BJ (cell line): ENCODE data around the gene SECISBP2L. TPM values are rescaled to one million over a fixed set of nuclear protein-coding genes. Genes with fewer than 3 reads are reported as not detected.

Experiments
- CTCF ChIA-PET: fragments of 350-600 bp; formaldehyde crosslinking; extraction: SDS; loops from one replicate; lab custom pipeline; 2021; ENCODE audit warnings: antibody characterized with exemption, inconsistent platforms; lab: Yijun Ruan, JAX
- POLR2A ChIA-PET: fragments of 300-600 bp; sonication (Branson Sonifier 250); formaldehyde crosslinking; extraction: SDS; loops from one replicate; lab custom pipeline; 2021; ENCODE audit warnings: antibody characterized with exemption; lab: Charles Lee
- DNase-seq: peaks from one replicate; pipeline ENCODE4 v3.0.0-alpha.2; 2011; ENCODE audit warnings: low read depth
- H3K27me3 ChIP-seq: 2 replicates; pipeline ENCODE4 v1.6.0; 2011; ENCODE audit warnings: low read length; ENCODE audit not compliant: control insufficient read depth, insufficient read depth
- H3K36me3 ChIP-seq: 2 replicates; pipeline ENCODE4 v1.5.1; 2011; ENCODE audit warnings: low read length; ENCODE audit not compliant: control insufficient read depth, insufficient read depth
- H3K4me3 ChIP-seq: 2 replicates; pipeline ENCODE4 v1.5.1; 2011; ENCODE audit warnings: low read depth, mild to moderate bottlenecking, control low read depth, low read length
- CTCF ChIP-seq: IDR thresholded peaks from 2 replicates; pipeline ENCODE4 v1.5.1; 2011; ENCODE audit warnings: low read depth, mild to moderate bottlenecking, control low read depth, inconsistent platforms, low read length, moderate library complexity; ENCODE audit not compliant: insufficient read depth
- polyA plus RNA-seq: library from polyadenylated mRNA; depleted of rRNA; stranded (reverse); fragments of >200 nt; gene quantifications from 2 replicates; pipeline ENCODE4 v1.2.3, GENCODE V29; 2011

Gene SECISBP2L
- polyA plus RNA-seq, 1 experiment: 23.8 TPM

DNA sequence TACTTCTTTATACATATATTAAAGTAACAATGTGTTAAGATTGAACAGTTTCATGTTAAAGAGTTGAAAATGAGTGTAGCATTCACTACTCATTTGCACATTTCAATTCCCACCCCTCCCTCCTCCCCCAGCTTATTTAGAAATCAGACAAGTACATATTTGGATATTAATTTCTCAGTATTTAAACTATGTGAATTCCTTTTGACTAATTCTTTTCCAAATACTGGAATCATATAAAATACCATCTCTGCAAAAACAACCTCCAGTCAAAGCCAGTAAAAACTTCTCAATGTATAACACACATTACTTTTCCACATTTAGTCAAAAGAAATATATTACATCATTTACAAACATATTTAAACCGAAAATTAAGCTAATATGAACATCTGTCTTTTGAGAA lies 57.1 kb downstream of the SECISBP2L start:
- Histone ChIP-seq H3K4me3 (no peak overlapping the region), H3K27me3 (no peaks in the 10 kb centered on the region), H3K36me3 (peaks cover 2% of the 10 kb centered on the region)
- CTCF ChIA-PET: interaction anchor here (0.8 kb wide), 1 partner anchor 13 kb away, joined by 3 read pairs; no protein-coding TSS in a partner anchor
- DNase-seq: no peak
- no peak for TF ChIP-seq CTCF
- POLR2A ChIA-PET: interaction anchor here (0.6 kb wide), 2 partner anchors 57 to 422 kb away, joined by 3 read pairs; partner anchors contain the start of gene SECISBP2L

- ChIA-PET POLR2A (interaction anchor here (0.7 kb wide), 2 partner anchors 98 to 528 kb away, joined by 3 to 4 read pairs; no protein-coding TSS in a partner anchor), CTCF (interaction anchor here (0.6 to 3.8 kb wide), 3 partner anchors 11 to 126 kb away, joined by 3 to 21 read pairs (median 3); no protein-coding TSS in a partner anchor)
- DNase-seq: no peak
- Histone ChIP-seq H3K4me3 (no peak overlapping the region), H3K27me3 (no peaks in the 10 kb centered on the region), H3K36me3 (no peaks in the 10 kb centered on the region; the same call in 1 of the 2 replicates)
- TF ChIP-seq CTCF: no peak
These were observed 59.1 kb downstream of the SECISBP2L start for GRCh38 chr15:48987142-48987541.

DNA sequence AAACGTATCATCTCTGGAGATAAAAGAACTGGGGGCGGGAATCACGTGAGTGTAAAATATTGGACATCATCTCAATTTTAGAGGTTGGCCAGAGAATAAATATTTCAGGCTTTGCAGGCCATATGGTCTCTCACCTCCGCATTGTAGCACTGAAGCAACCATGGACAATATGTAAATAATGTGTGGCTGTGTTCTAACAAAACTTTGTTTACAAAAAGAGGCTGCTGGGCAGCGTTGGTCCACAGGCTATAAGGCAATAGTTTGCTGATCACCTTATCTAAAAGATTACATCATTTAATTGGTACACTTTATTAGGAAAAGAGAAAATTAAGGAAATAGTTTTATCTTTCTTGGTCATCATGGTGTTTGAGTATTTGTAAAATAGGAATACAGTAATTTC lies 60.0 kb downstream of the SECISBP2L start:
- POLR2A ChIA-PET: interaction anchor here (0.7 kb wide), 1 partner anchor 97 kb away, joined by 3 read pairs; no protein-coding TSS in a partner anchor
- CTCF ChIA-PET: interaction anchor here (0.6 to 3.8 kb wide), 4 partner anchors 10 to 125 kb away, joined by 3 to 21 read pairs (median 3); no protein-coding TSS in a partner anchor

DNA sequence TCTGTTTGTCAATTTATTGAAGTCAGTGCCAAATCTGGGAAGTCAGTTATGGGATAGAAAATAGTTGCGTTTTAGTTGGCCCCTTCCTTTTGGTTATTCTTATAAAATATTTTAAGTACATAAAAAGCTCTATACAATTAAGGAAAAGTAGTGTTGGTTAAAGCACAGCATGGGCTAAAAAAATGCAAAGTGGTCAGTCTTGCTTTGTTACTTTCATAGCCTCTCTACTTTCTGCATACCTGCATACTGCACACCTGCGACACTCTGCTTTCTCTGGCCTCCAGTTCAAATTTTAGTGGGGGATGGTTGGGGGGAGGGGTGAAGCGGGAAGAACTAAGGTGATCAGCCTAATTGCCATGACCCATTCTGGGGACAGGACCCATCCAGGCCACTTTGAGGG lies 60.7 kb downstream of the SECISBP2L start:
- Histone ChIP-seq H3K27me3 (no peaks in the 10 kb centered on the region), H3K36me3 (no peaks in the 10 kb centered on the region; the same call in 1 of the 2 replicates), H3K4me3 (no peak overlapping the region)
- TF ChIP-seq CTCF: no peak
- CTCF ChIA-PET: interaction anchor here (1.1 to 3.8 kb wide), 5 partner anchors 10 to 160 kb away, joined by 3 to 21 read pairs (median 3); no protein-coding TSS in a partner anchor
- POLR2A ChIA-PET: no interaction called here
- no peak for DNase-seq

More for the DNA sequence above, 60.0 kb downstream of the SECISBP2L start:
- Histone ChIP-seq H3K27me3 (no peaks in the 10 kb centered on the region), H3K36me3 (no peaks in the 10 kb centered on the region; the same call in 1 of the 2 replicates), H3K4me3 (no peak overlapping the region)
- TF ChIP-seq CTCF: no peak
- DNase-seq: no peak

GRCh38 chr15:48984811-48985352 lies 61.4 kb downstream of the SECISBP2L start:
- TF ChIP-seq CTCF: no peak
- CTCF ChIA-PET: interaction anchor here (0.6 to 3.8 kb wide), 7 partner anchors 9 to 160 kb away, joined by 3 to 21 read pairs (median 3); no protein-coding TSS in a partner anchor
- POLR2A ChIA-PET: interaction anchor here (0.6 kb wide), 1 partner anchor 9 kb away, joined by 4 read pairs; no protein-coding TSS in a partner anchor
- Histone ChIP-seq H3K36me3 (no peaks in the 10 kb centered on the region; the same call in 1 of the 2 replicates), H3K4me3 (no peak overlapping the region), H3K27me3 (no peaks in the 10 kb centered on the region)
- DNase-seq: no peak
